CD4-positive, alpha-beta T cell (primary cell): ENCODE results near the gene ADAM8. TPM values are rescaled to one million over a fixed set of nuclear protein-coding genes. Genes with fewer than 3 reads are reported as not detected.
"Not testable (repeated sequence)": the region's sequence is repeated elsewhere in the genome, so short reads cannot be mapped to it uniquely, and the experiment has no call there.

ENCODE experiments used
- ATAC-seq: fragments of 200-7000 bp; cut with Tn5 transposase; one replicate; pipeline ENCODE4 v1.10.0; 2022; ENCODE audit warnings: mild to moderate bottlenecking; ENCODE audit not compliant: poor library complexity
- CTCF ChIA-PET: fragments of 350-600 bp; sonication (Branson Sonifier 250); formaldehyde crosslinking; loops from one replicate; lab custom pipeline; 2021; ENCODE audit warnings: antibody characterized with exemption, inconsistent platforms; lab: Charles Lee
- POLR2A ChIA-PET: fragments of 350-600 bp; sonication (Branson Sonifier 250); formaldehyde crosslinking; loops from one replicate; lab custom pipeline; 2021; ENCODE audit warnings: antibody characterized with exemption, inconsistent platforms; lab: Charles Lee
- DNase-seq, 14 experiments: peaks; one replicate each; pipeline ENCODE4 v3.0.0-alpha.2; 2013 to 2020; ENCODE audit warnings: mixed read lengths in 2 of 14
- H3K27ac ChIP-seq, 2 donors: one replicate each; pipeline versions ENCODE4 v1.5.1 to v1.7.0; 2013; ENCODE audit warnings: low read length in 2 of 2, low read depth in 1 of 2, mild to moderate bottlenecking in 1 of 2
- H3K27me3 ChIP-seq, 2 experiments: 1 replicate in 1 of 2; 2 replicates in 1 of 2; pipeline versions ENCODE4 v1.6.1 to v1.7.0; 2013; ENCODE audit warnings: low read length in 2 of 2, control low read depth in 1 of 2, mild to moderate bottlenecking in 1 of 2, moderate library complexity in 1 of 2; ENCODE audit not compliant: insufficient read depth in 2 of 2, control insufficient read depth in 1 of 2
- H3K36me3 ChIP-seq: one replicate; pipeline ENCODE4 v1.6.1; 2013; ENCODE audit warnings: low read length, control low read depth; ENCODE audit not compliant: insufficient read depth
- H3K4me1 ChIP-seq: one replicate; pipeline ENCODE4 v1.6.1; 2013; ENCODE audit warnings: low read length, control low read depth; ENCODE audit not compliant: insufficient read depth
- H3K4me3 ChIP-seq: one replicate; pipeline ENCODE4 v1.5.1; 2013; ENCODE audit warnings: mild to moderate bottlenecking, low read length, moderate library complexity
- H3K9me3 ChIP-seq, 2 experiments: 1 replicate in 1 of 2; 2 replicates in 1 of 2; pipeline versions ENCODE4 v1.6.1 to v1.7.0; 2013; ENCODE audit warnings: low read length in 2 of 2, mild to moderate bottlenecking in 2 of 2, control low read depth in 1 of 2, moderate library complexity in 1 of 2; ENCODE audit not compliant: control insufficient read depth in 1 of 2, insufficient read depth in 1 of 2
- H3K27ac Mint-ChIP-seq: one replicate; pipeline ENCODE4 v1.8.0; 2020; ENCODE audit warnings: mixed read lengths
- H3K27me3 Mint-ChIP-seq: one replicate; pipeline ENCODE4 v1.8.0; 2021; ENCODE audit warnings: mixed read lengths
- H3K36me3 Mint-ChIP-seq: one replicate; pipeline ENCODE4 v1.8.0; 2021; ENCODE audit warnings: low read depth, mixed read lengths
- H3K4me1 Mint-ChIP-seq: one replicate; pipeline ENCODE4 v1.8.0; 2021; ENCODE audit warnings: low read depth, mixed read lengths
- H3K4me3 Mint-ChIP-seq: one replicate; pipeline ENCODE4 v1.8.0; 2020; ENCODE audit warnings: mild to moderate bottlenecking, mixed read lengths
- H3K9me3 Mint-ChIP-seq: one replicate; pipeline ENCODE4 v1.8.0; 2020; ENCODE audit warnings: mixed read lengths
- CTCF ChIP-seq: fragments of 200-600 bp; IDR thresholded peaks from one replicate; pipeline ENCODE4 v1.8.0; 2022; ENCODE audit warnings: antibody characterized with exemption, mild to moderate bottlenecking
- intact Hi-C, 2 experiments: fragments of 100-400 bp; cut with DNase I in 1 of 2; cut with micrococcal nuclease in 1 of 2; formaldehyde crosslinking; loops; one replicate each; pipeline versions ENCODE4 v1.15.1 to v1.9.0; 2023 to 2025; cut with DNase I, micrococcal nuclease
- total RNA-seq, 174 experiments: library from RNA in 2 of 174; stranded (reverse) in 2 of 174; gene quantifications; one replicate each; pipeline ENCODE4 v1.2.3 and lab custom pipeline; 2021 to 2026

The ADAM8 gene
- total RNA-seq, 2 experiments from 2014 or later, result 95.6 to 95.9 TPM

GRCh38 chr10:133324857-133325260 lies 48.2 kb upstream of the ADAM8 start:
- intact Hi-C loops, result loop anchor here in 1 of 2 experiments (5.0 kb wide), 2 partner anchors 67 to 112 kb away; partner anchors contain the start of gene MTG1
- no peak for DNase-seq
- peak overlapping the region; percentile 25 for H3K4me3 Mint-ChIP-seq

GRCh38 chr10:133324198-133324792 lies 47.6 kb upstream of the ADAM8 start:
- ChIA-PET POLR2A (interaction anchor here (1.2 kb wide), 1 partner anchor 12 kb away, joined by 6 read pairs; the partner anchor contains the start of gene CALY), CTCF (interaction anchor here (0.8 kb wide), 1 partner anchor 10 kb away, joined by 4 read pairs; no protein-coding TSS in a partner anchor)
- no peak overlapping the region for H3K4me3 Mint-ChIP-seq
- no peak overlapping the region for H3K27ac Mint-ChIP-seq
- H3K9me3 Mint-ChIP-seq, result no peaks in the 10 kb centered on the region
- no peak overlapping the region for H3K27ac ChIP-seq
- ATAC-seq, result peak; percentile 92
- no peak for TF ChIP-seq CTCF
- H3K4me1 ChIP-seq, result peaks cover 22% of the 10 kb centered on the region
- peak; percentile 30 to 80 (median 60) for DNase-seq
- no peak overlapping the region for H3K4me3 ChIP-seq
- peaks cover 0 to 33% of the 10 kb centered on the region in 2 experiments for H3K9me3 ChIP-seq
- no peaks in the 10 kb centered on the region for H3K36me3 ChIP-seq
- peaks cover 10% of the 10 kb centered on the region for H3K4me1 Mint-ChIP-seq
- H3K27me3 Mint-ChIP-seq, result peaks cover 43% of the 10 kb centered on the region
- H3K36me3 Mint-ChIP-seq, result no peaks in the 10 kb centered on the region
- peaks cover 41% of the 10 kb centered on the region in 2 experiments for H3K27me3 ChIP-seq
- intact Hi-C loops, result no loop called here

More at GRCh38 chr10:133324857-133325260, 48.2 kb upstream of the ADAM8 start:
- Histone ChIP-seq H3K36me3 (no peaks in the 10 kb centered on the region), H3K4me1 (peaks cover 27% of the 10 kb centered on the region), H3K4me3 (peak overlapping the region; percentile 34), H3K27ac (no peak overlapping the region), H3K9me3 (peaks cover 0 to 33% of the 10 kb centered on the region in 2 experiments), H3K27me3 (peaks cover 42 to 43% of the 10 kb centered on the region in 2 experiments)
- no peaks in the 10 kb centered on the region for H3K9me3 Mint-ChIP-seq
- no peak for TF ChIP-seq CTCF
- peak overlapping the region; percentile 67 for H3K27ac Mint-ChIP-seq
- H3K27me3 Mint-ChIP-seq, result peaks cover 45% of the 10 kb centered on the region
- no peak for ATAC-seq
- H3K4me1 Mint-ChIP-seq, result peaks cover 12% of the 10 kb centered on the region
- ChIA-PET POLR2A (interaction anchor here (1.2 kb wide), 1 partner anchor 11 kb away, joined by 6 read pairs; the partner anchor contains the start of gene CALY), CTCF (interaction anchor here (0.8 kb wide), 1 partner anchor 11 kb away, joined by 4 read pairs; no protein-coding TSS in a partner anchor)
- no peaks in the 10 kb centered on the region for H3K36me3 Mint-ChIP-seq

- H3K4me3 Mint-ChIP-seq, ATAC-seq, POLR2A ChIA-PET, DNase-seq, H3K36me3 ChIP-seq, H3K9me3 Mint-ChIP-seq, H3K4me3 ChIP-seq, intact Hi-C loops, H3K27ac ChIP-seq, H3K36me3 Mint-ChIP-seq, H3K27ac Mint-ChIP-seq: not testable (repeated sequence)
- Histone ChIP-seq H3K9me3 (peaks cover 0 to 19% of the 10 kb centered on the region in 2 experiments), H3K4me1 (peaks cover 32% of the 10 kb centered on the region), H3K27me3 (peaks cover 19 to 20% of the 10 kb centered on the region in 2 experiments)
- H3K4me1 Mint-ChIP-seq, result peaks cover 13% of the 10 kb centered on the region
- CTCF ChIA-PET, result interaction anchor here (1.6 kb wide), 1 partner anchor 7 kb away, joined by 5 read pairs; no protein-coding TSS in a partner anchor
- H3K27me3 Mint-ChIP-seq, result peaks cover 29% of the 10 kb centered on the region
These were observed 45.5 kb upstream of the ADAM8 start for GRCh38 chr10:133322064-133322709.

GRCh38 chr10:133320852-133321422 lies 44.3 kb upstream of the ADAM8 start:
- CTCF ChIA-PET, result interaction anchor here (1.6 kb wide), 1 partner anchor 9 kb away, joined by 5 read pairs; no protein-coding TSS in a partner anchor
- H3K27me3 ChIP-seq, ATAC-seq, H3K9me3 Mint-ChIP-seq, H3K4me3 Mint-ChIP-seq, POLR2A ChIA-PET, intact Hi-C loops, DNase-seq, H3K36me3 ChIP-seq, H3K27ac Mint-ChIP-seq, H3K4me3 ChIP-seq, H3K36me3 Mint-ChIP-seq, H3K27ac ChIP-seq: not testable (repeated sequence)
- H3K9me3 ChIP-seq, result peaks cover 0 to 12% of the 10 kb centered on the region in 2 experiments
- Mint-ChIP-seq H3K4me1 (peaks cover 13% of the 10 kb centered on the region), H3K27me3 (peaks cover 17% of the 10 kb centered on the region)
- peaks cover 28% of the 10 kb centered on the region for H3K4me1 ChIP-seq
